ENCODE results near the gene HERPUD1.

Gene HERPUD1

DNA sequence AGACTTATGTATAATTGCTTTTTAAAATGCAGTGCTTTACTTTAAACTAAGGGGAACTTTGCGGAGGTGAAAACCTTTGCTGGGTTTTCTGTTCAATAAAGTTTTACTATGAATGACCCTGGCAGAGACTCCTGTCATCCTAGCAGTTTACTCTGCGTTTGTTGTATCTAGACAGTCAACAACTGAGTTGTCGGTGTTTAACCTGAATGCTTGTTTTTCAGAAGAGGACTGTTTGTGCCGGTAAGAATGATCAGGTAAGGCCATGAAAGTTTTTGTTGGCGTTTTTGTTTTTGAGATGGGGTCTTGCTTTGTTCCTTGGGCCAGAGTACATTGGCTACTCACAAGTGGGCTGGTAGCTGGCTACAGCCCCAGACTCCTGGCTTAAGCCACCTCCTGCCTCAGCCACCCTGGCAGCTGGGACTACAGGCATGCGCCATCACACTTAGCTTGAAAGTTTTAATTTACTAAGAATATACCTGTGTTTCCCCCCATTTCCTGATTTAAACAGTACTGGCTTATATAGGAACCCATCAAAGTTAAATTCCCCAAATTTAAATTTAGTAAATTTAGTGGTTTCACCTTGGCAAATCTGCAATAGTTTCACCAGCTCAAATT is 11.9 kb downstream of the HERPUD1 start:
- TF ChIP-seq, protein P1, sequence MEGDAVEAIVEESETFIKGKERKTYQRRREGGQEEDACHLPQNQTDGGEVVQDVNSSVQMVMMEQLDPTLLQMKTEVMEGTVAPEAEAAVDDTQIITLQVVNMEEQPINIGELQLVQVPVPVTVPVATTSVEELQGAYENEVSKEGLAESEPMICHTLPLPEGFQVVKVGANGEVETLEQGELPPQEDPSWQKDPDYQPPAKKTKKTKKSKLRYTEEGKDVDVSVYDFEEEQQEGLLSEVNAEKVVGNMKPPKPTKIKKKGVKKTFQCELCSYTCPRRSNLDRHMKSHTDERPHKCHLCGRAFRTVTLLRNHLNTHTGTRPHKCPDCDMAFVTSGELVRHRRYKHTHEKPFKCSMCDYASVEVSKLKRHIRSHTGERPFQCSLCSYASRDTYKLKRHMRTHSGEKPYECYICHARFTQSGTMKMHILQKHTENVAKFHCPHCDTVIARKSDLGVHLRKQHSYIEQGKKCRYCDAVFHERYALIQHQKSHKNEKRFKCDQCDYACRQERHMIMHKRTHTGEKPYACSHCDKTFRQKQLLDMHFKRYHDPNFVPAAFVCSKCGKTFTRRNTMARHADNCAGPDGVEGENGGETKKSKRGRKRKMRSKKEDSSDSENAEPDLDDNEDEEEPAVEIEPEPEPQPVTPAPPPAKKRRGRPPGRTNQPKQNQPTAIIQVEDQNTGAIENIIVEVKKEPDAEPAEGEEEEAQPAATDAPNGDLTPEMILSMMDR (IDR thresholded peaks at IDR 0.05; ENCODE audit: borderline replicate concordance, insufficient read depth, low read depth, low read length), result no peak
- no peak overlapping the region for H3K4me3 ChIP-seq (ENCODE audit: low read depth, low read length)

DNA sequence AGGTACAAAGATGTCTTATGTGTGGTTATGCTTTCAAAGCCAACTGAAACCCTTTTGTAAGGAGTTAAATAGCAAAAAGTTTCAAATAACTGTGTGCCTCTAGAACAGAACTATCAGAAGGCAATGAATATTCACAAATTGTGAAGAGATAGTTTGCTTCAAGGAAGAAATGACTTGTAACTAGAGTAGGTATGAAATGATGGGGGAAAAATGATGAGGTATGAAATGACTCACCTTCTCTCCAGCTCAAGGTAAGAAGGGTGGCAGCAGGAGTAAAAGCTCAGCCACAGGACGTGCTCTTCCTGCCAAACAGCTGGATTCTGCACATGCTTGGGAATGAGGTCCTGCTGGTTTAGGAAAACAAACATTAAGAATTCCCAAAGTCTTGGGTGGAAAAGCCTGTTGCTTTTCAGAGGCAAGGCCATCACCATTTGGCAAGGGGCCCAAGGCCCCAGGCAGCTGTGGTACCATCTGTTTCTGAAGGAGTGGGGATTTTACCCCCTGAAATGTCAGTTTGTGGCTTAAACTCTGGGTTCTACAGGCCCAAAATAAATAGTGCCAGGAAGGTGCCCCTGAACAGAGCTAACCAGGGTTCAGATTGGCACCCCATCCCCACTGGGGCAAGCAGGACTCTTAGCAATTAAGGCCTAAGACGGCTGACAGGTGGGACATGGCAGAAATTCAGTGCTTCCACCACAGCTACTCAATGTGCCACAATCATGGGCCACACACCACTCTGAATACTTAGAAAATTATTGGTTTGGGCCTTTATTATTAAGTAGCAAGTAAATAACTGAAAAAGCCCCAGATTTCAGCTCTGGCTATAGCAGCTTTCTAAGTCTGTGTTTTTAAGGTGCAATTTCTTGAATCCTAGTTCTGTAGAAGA is 13.3 kb downstream of the HERPUD1 start:
- no peak overlapping the region for H3K4me3 ChIP-seq (ENCODE audit: low read depth, low read length)
- TF ChIP-seq, protein P1 (IDR thresholded peaks at IDR 0.05; ENCODE audit: borderline replicate concordance, insufficient read depth, low read depth, low read length), result no peak

DNA sequence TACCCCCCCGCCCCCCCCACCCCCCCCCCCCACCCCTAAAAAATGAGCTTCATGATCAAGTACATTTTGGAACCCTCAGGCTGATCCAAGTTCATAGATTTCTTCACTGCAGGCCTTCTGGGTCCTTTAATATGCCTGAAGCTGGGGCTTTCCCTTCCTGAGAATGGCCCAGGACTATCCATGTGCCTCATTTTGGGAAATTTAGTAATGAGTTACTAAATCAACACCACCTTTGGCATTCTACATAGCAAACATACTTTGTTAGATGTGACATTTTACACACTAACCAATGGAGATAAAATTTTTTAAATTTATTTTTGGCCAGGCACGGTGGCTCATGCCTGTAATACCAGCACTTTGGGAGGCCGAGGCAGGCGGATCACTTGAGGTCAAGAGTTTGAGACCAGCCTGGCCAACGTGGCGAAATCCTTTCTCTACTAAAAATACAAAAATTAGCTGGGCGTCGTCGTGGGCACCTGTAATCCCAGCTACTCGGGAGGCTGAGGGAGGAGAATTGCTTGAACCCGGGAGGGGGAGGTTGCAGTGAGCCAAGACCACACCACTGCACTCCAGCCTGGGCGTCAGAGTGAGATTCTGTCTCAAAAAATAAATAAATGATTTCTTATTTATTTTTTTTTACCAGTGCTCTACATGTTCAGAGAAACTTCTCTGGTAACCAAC is 14.0 kb downstream of the HERPUD1 start:
- TF ChIP-seq, protein P1 (IDR thresholded peaks at IDR 0.05; ENCODE audit: borderline replicate concordance, insufficient read depth, low read depth, low read length), result no peak
- H3K4me3 ChIP-seq (ENCODE audit: low read depth, low read length), result no peak overlapping the region

DNA sequence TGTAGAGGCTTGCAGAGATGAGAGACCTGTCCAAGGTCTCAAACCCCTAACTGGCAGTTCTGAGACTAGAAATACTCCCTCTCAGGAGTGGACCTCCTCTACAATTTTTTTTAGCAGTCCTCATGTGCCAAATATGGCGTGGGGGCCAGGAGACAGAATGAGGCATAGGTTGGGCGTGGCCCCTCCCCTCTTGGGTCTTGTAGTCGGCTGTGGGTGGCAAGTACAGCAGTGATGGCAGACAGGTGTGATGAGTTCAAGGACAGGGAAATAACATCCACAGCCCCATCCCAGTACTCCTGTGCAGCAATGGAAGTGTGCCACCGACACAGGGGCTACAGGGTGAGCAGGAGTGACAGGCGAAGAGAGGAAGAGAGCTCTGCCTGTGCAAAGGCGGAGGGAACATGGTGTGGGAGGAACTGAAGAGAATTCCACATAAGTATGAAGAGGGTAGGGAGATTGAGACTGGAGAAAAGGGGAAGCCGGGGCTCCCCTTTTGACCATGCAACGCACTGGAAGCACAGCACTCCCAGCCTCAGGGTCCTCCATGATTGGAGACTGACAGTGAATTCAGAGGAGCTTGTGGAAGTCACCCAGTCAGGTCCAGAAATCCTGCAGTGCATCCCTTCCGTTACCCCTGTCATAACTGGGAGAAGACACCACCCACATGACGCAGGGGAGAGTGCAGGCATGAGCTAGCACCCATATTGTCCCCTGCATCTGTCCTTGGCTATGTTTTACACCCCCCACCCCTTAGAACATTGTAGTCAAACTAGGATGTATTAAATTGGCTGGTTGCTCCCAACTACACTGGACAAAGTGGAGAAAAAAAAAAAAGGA is 15.0 kb downstream of the HERPUD1 start:
- H3K4me3 ChIP-seq (ENCODE audit: low read depth, low read length), result no peak overlapping the region
- TF ChIP-seq, protein P1 (IDR thresholded peaks at IDR 0.05; ENCODE audit: borderline replicate concordance, insufficient read depth, low read depth, low read length), result no peak

DNA sequence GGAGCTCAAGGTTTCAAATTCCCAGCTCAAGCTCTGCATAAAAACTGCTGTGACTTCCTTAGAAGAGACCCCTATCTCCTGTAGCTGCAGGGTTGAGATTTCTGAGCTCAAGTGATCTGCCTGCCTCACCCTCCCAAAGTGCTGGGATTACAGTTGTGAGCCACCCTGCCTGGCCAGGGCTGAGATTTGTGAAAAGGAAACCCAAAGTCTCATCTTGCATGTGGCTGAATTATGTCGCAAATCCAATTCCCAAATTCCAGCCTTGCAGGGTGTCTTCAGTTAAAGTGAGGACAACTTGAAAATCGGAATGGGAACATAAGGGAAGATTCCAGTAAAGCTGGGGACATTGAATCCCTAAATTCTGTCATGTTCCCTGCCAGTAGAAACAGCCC is 15.7 kb downstream of the HERPUD1 start:
- no peak overlapping the region for H3K4me3 ChIP-seq (ENCODE audit: low read depth, low read length)
- TF ChIP-seq, protein P1 (IDR thresholded peaks at IDR 0.05; ENCODE audit: borderline replicate concordance, insufficient read depth, low read depth, low read length), result no peak

DNA sequence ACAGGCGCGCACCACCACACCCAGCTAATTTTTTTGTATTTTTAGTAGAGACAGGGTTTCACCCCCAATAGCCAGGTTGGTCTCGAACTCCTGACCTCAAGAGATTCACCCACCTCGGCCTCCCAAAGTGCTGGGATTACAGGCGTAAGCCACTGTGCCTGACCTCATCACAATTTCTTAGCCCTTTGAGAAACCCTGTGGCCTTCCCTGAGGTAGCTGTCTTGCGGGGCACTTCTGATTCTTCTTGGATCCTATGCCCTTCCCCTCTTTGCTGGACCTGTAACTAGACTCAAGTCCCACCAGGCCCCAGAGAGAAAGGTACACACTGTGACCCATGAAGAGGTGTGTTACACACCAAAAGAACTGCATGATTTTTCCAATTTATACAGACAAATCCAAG is 16.3 kb downstream of the HERPUD1 start:
- TF ChIP-seq, protein P1 (IDR thresholded peaks at IDR 0.05; ENCODE audit: borderline replicate concordance, insufficient read depth, low read depth, low read length), result no peak

More for the DNA sequence above, 16.3 kb downstream of the HERPUD1 start:
- H3K4me3 ChIP-seq (ENCODE audit: low read depth, low read length), result no peak overlapping the region

All from GM12875 (cell line).